HG03460 (cell line): ENCODE results near the gene PGK2.

Source experiments
- ATAC-seq: cut with Tn5 transposase; IDR thresholded peaks from one replicate; pipeline ENCODE4 v1.9.1; 2021; ENCODE audit not compliant: unreplicated experiment

The PGK2 gene

DNA sequence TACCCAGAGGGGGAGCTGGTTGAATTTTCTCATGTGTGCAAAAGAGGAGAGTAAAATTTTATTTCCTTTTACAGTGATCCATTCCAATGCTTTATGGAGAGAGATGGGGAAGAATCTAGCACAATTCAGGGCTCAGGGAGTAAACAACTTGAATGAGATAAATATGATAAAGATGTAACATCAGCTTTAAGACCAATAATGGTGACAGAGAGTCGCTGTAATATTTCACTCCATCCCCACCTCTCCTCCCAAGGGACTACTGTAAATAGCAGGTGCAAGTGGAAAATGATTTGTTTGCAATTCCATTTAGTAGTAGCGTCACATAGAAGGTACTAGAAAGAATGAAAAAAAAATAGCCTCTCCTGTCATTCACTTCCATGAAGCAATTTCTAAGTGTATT lies 47.7 kb downstream of the PGK2 start:
- ATAC-seq: no peak

DNA sequence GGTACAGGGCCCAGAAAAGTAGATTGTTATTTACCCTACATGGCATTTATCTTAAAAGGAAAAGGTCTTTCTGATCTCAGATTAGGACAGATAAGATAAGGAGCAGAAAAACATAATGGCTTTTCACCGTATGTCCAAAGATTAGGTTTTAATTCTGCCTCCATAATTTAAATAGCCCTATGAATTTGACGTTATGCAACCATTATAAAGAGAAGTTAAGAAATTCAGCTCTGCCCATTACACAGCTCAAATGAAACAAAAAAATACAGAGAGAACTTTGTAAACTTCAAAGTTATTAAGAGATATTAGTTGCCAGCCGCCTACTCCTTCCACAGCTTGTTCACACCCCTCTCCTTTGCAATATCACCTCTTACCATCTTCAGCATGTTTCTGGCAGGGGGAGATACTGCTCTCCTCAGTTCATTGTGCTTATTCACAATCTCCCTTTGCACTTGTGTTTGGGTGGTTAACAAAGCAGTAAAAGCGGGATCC lies 51.0 kb downstream of the PGK2 start:
- no peak for ATAC-seq
